ENCODE data around the gene C10orf120. TPM values are rescaled to one million over a fixed set of nuclear protein-coding genes. Genes with fewer than 3 reads are reported as not detected.

Gene C10orf120
- total and polyA plus RNA-seq, 2 donors (not counting 1 experiment from before 2014, with no cell fraction given): not detected

DNA sequence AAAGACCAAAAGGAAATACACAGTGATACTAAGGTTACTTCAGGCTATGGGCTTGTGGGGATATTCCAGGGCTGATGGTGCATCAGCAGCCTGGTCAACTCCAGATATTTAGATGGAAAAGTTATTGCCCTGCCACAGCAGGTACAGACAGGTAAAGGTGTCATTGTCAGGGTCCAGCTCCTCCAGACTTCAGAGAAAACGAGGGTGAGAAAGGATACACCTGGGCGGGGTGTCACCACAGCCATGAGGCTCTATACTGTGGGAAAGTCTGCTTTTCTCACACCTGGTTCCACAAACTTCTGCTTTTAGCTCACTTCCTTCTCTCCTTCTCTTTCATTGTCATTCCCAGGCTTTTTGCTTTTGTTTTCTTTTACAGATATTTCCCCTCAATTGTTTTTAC, 2.0 kb upstream of the C10orf120 start:
- H3K27ac ChIP-seq (ENCODE audit: low read length in 2 of 2): no peak overlapping the region
- intact Hi-C loops (cut with micrococcal nuclease): no loop called here
- no peak overlapping the region for H3K4me3 ChIP-seq (ENCODE audit: control extremely low read depth in 1 of 5, extremely low read depth in 1 of 5, insufficient read depth in 1 of 5, low read depth in 2 of 5, low read length in 4 of 5)
- H3K79me2 ChIP-seq (ENCODE audit: control insufficient read depth, insufficient read depth, low read length): no peaks in the 10 kb centered on the region
- CTCF ChIA-PET: no interaction called here
- H3K4me1 Mint-ChIP-seq: no peaks in the 10 kb centered on the region
- H3K36me3 ChIP-seq (replicated peaks in 1 of 2; ENCODE audit: control extremely low read depth in 1 of 2, control insufficient read depth in 1 of 2, extremely low read depth in 1 of 2, insufficient read depth in 2 of 2, low read length in 1 of 2): no peaks in the 10 kb centered on the region
- POLR2A ChIA-PET: no interaction called here
- no peak overlapping the region for H2AFZ ChIP-seq (ENCODE audit: insufficient read depth, low read depth, low read length, poor library complexity, severe bottlenecking)
- no peaks in the 10 kb centered on the region for H4K20me1 ChIP-seq (ENCODE audit: control insufficient read depth, insufficient read depth, low read length, poor library complexity, severe bottlenecking)
- DNase-seq (no peak), ATAC-seq (ENCODE audit: low read depth) (no peak)
- TF ChIP-seq, protein P1, sequence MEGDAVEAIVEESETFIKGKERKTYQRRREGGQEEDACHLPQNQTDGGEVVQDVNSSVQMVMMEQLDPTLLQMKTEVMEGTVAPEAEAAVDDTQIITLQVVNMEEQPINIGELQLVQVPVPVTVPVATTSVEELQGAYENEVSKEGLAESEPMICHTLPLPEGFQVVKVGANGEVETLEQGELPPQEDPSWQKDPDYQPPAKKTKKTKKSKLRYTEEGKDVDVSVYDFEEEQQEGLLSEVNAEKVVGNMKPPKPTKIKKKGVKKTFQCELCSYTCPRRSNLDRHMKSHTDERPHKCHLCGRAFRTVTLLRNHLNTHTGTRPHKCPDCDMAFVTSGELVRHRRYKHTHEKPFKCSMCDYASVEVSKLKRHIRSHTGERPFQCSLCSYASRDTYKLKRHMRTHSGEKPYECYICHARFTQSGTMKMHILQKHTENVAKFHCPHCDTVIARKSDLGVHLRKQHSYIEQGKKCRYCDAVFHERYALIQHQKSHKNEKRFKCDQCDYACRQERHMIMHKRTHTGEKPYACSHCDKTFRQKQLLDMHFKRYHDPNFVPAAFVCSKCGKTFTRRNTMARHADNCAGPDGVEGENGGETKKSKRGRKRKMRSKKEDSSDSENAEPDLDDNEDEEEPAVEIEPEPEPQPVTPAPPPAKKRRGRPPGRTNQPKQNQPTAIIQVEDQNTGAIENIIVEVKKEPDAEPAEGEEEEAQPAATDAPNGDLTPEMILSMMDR (IDR thresholded peaks at IDR 0.05): no peak
- no peaks in the 10 kb centered on the region for H3K9me3 ChIP-seq (ENCODE audit: control extremely low read depth in 1 of 3, control insufficient read depth in 2 of 3, insufficient read depth in 1 of 3, low read length in 2 of 3)
- H3K27ac Mint-ChIP-seq: no peak overlapping the region
- H3K4me3 Mint-ChIP-seq: no peak overlapping the region
- H3K9me3 Mint-ChIP-seq (ENCODE audit: insufficient read depth): no peaks in the 10 kb centered on the region
- H3K9ac ChIP-seq (ENCODE audit: low read length): no peak overlapping the region
- no peak overlapping the region for H3K4me2 ChIP-seq (replicated peaks; ENCODE audit: low read depth, low read length, poor library complexity, severe bottlenecking)
- H3K4me1 ChIP-seq (ENCODE audit: control insufficient read depth in 2 of 2, insufficient read depth in 2 of 2, low read length in 2 of 2): no peaks in the 10 kb centered on the region
- no peaks in the 10 kb centered on the region for H3K27me3 ChIP-seq (replicated peaks in 1 of 4; ENCODE audit: control extremely low read depth in 1 of 4, control insufficient read depth in 3 of 4, insufficient read depth in 4 of 4, low read length in 3 of 4)
- no CpG with 5 or more reads among the region's 2 CpGs for WGBS (ENCODE audit: insufficient coverage)
- peaks cover 9% of the 10 kb centered on the region for H3K27me3 Mint-ChIP-seq

GRCh38 chr10:122696687-122697086, 3.0 kb downstream of the C10orf120 start:
- no peak overlapping the region for H3K4me3 Mint-ChIP-seq
- TF ChIP-seq, protein P1 (IDR thresholded peaks at IDR 0.05): no peak
- TF ChIP-seq EZH2 (IDR thresholded peaks at IDR 0.05; ENCODE audit: borderline replicate concordance, insufficient read depth, low read depth, low read length, poor library complexity, severe bottlenecking): no peak
- H3K4me1 ChIP-seq (ENCODE audit: control insufficient read depth in 2 of 2, insufficient read depth in 2 of 2, low read length in 2 of 2): no peaks in the 10 kb centered on the region
- ChIA-PET POLR2A (no interaction called here), CTCF (interaction anchor here (0.8 kb wide), 1 partner anchor 11 kb away, joined by 3 read pairs; no protein-coding TSS in a partner anchor)
- H3K79me2 ChIP-seq (ENCODE audit: control insufficient read depth, insufficient read depth, low read length): no peaks in the 10 kb centered on the region
- no peak overlapping the region for H2AFZ ChIP-seq (ENCODE audit: insufficient read depth, low read depth, low read length, poor library complexity, severe bottlenecking)
- no peaks in the 10 kb centered on the region for H3K4me1 Mint-ChIP-seq
- 67% methylated on average over 1 of the region's 1 CpG for WGBS (ENCODE audit: insufficient coverage)
- no peak overlapping the region for H3K27ac ChIP-seq (ENCODE audit: low read length in 2 of 2)
- H3K36me3 ChIP-seq (replicated peaks in 1 of 2; ENCODE audit: control extremely low read depth in 1 of 2, control insufficient read depth in 1 of 2, extremely low read depth in 1 of 2, insufficient read depth in 2 of 2, low read length in 1 of 2): no peaks in the 10 kb centered on the region
- peaks cover 13% of the 10 kb centered on the region for H3K27me3 Mint-ChIP-seq
- H3K4me2 ChIP-seq (replicated peaks; ENCODE audit: low read depth, low read length, poor library complexity, severe bottlenecking): no peak overlapping the region
- intact Hi-C loops (cut with micrococcal nuclease): no loop called here
- DNase-seq (no peak), ATAC-seq (ENCODE audit: low read depth) (no peak)
- H4K20me1 ChIP-seq (ENCODE audit: control insufficient read depth, insufficient read depth, low read length, poor library complexity, severe bottlenecking): no peaks in the 10 kb centered on the region
- H3K27ac Mint-ChIP-seq: no peak overlapping the region
- peaks cover 0 to 3% (median 0%) of the 10 kb centered on the region in 4 experiments for H3K27me3 ChIP-seq (replicated peaks in 1 of 4; ENCODE audit: control extremely low read depth in 1 of 4, control insufficient read depth in 3 of 4, insufficient read depth in 4 of 4, low read length in 3 of 4)
- H3K9me3 ChIP-seq (ENCODE audit: control extremely low read depth in 1 of 3, control insufficient read depth in 2 of 3, insufficient read depth in 1 of 3, low read length in 2 of 3): no peaks in the 10 kb centered on the region
- no peak overlapping the region for H3K9ac ChIP-seq (ENCODE audit: low read length)
- no peaks in the 10 kb centered on the region for H3K9me3 Mint-ChIP-seq (ENCODE audit: insufficient read depth)
- no peak overlapping the region for H3K4me3 ChIP-seq (ENCODE audit: control extremely low read depth in 1 of 5, extremely low read depth in 1 of 5, insufficient read depth in 1 of 5, low read depth in 2 of 5, low read length in 4 of 5)
